Activated naive CD8-positive, alpha-beta T cell treated with anti-CD3 and anti-CD28 coated beads, Interleukin-2, amount 10 ng/mL, durations not matched to agents 7 days and 5 days (primary cell): ENCODE data around the gene CBY1. TPM values are rescaled to one million over a fixed set of nuclear protein-coding genes. Genes with fewer than 3 reads are reported as not detected.
"Not testable (repeated sequence)": the region's sequence is repeated elsewhere in the genome, so short reads cannot be mapped to it uniquely, and the experiment has no call there.

ENCODE experiments used
- ATAC-seq: fragments of 150-1000 bp; cut with Tn5 transposase; one replicate; pipeline ENCODE4 v1.10.0; 2021; ENCODE audit warnings: low read depth, moderate library complexity
- POLR2A ChIA-PET: fragments of 350-600 bp; sonication (Branson Sonifier 250); formaldehyde crosslinking; loops from one replicate; lab custom pipeline; 2021; ENCODE audit warnings: antibody characterized with exemption; lab: Charles Lee
- DNase-seq: peaks from one replicate; pipeline ENCODE4 v3.0.0; 2021
- H3K27ac Mint-ChIP-seq: one replicate; pipeline ENCODE4 v1.8.0; 2022; ENCODE audit warnings: mild to moderate bottlenecking, mixed read lengths
- H3K27me3 Mint-ChIP-seq: one replicate; pipeline ENCODE4 v1.8.0; 2022; ENCODE audit warnings: mild to moderate bottlenecking, moderate library complexity, mixed read lengths
- H3K36me3 Mint-ChIP-seq: one replicate; pipeline ENCODE4 v1.8.0; 2021; ENCODE audit warnings: mild to moderate bottlenecking, mixed read lengths
- H3K4me1 Mint-ChIP-seq: one replicate; pipeline ENCODE4 v1.8.0; 2021; ENCODE audit warnings: mixed read lengths
- H3K4me3 Mint-ChIP-seq: one replicate; pipeline ENCODE4 v1.8.0; 2022; ENCODE audit warnings: mild to moderate bottlenecking, moderate library complexity, mixed read lengths
- H3K9me3 Mint-ChIP-seq: one replicate; pipeline ENCODE4 v1.8.0; 2021; ENCODE audit warnings: mixed read lengths
- total RNA-seq, 2 experiments: library from RNA; stranded (reverse); gene quantifications; one replicate each; pipeline ENCODE4 v1.2.3, GENCODE V29; 2021

Gene CBY1
- total RNA-seq, 2 experiments from 2014 or later: 20.1 to 22.4 TPM

GRCh38 chr22:38628444-38628843 lies 28.0 kb upstream of the CBY1 start:
- peaks cover 13% of the 10 kb centered on the region for H3K4me1 Mint-ChIP-seq
- no peaks in the 10 kb centered on the region for H3K9me3 Mint-ChIP-seq
- H3K27me3 Mint-ChIP-seq: no peaks in the 10 kb centered on the region
- H3K36me3 Mint-ChIP-seq: no peaks in the 10 kb centered on the region
- DNase-seq: no peak
- no peak overlapping the region for H3K4me3 Mint-ChIP-seq
- ATAC-seq: no peak
- no peak overlapping the region for H3K27ac Mint-ChIP-seq
- POLR2A ChIA-PET: no interaction called here

GRCh38 chr22:38629108-38629507 lies 27.3 kb upstream of the CBY1 start:
- POLR2A ChIA-PET: interaction anchor here (1.0 kb wide), 1 partner anchor 52 kb away, joined by 3 read pairs; the partner anchor contains the start of gene TOMM22
- H3K27me3 Mint-ChIP-seq: no peaks in the 10 kb centered on the region
- H3K4me3 Mint-ChIP-seq: no peak overlapping the region
- H3K36me3 Mint-ChIP-seq: no peaks in the 10 kb centered on the region
- no peak overlapping the region for H3K27ac Mint-ChIP-seq
- H3K4me1 Mint-ChIP-seq: peaks cover 13% of the 10 kb centered on the region
- ATAC-seq (no peak), DNase-seq (no peak)
- no peaks in the 10 kb centered on the region for H3K9me3 Mint-ChIP-seq

GRCh38 chr22:38631724-38632123 lies 24.7 kb upstream of the CBY1 start:
- DNase-seq (peak; percentile 41), ATAC-seq (peak; percentile 97)
- Mint-ChIP-seq H3K27me3 (no peaks in the 10 kb centered on the region), H3K9me3 (no peaks in the 10 kb centered on the region), H3K27ac (peak overlapping the region; percentile 65), H3K4me3 (peak overlapping the region; percentile 73), H3K36me3 (no peaks in the 10 kb centered on the region), H3K4me1 (peaks cover 13% of the 10 kb centered on the region)
- POLR2A ChIA-PET: no interaction called here

GRCh38 chr22:38632528-38632927 lies 23.9 kb upstream of the CBY1 start:
- H3K9me3 Mint-ChIP-seq: no peaks in the 10 kb centered on the region

GRCh38 chr22:38638216-38638615 lies 18.2 kb upstream of the CBY1 start:
- Mint-ChIP-seq H3K27ac (no peak overlapping the region), H3K36me3 (no peaks in the 10 kb centered on the region), H3K9me3 (no peaks in the 10 kb centered on the region), H3K27me3 (peaks cover 3% of the 10 kb centered on the region), H3K4me3 (no peak overlapping the region), H3K4me1 (peaks cover 3% of the 10 kb centered on the region)
- POLR2A ChIA-PET: no interaction called here
- DNase-seq (no peak), ATAC-seq (peak; percentile 47)

More at GRCh38 chr22:38632528-38632927, 23.9 kb upstream of the CBY1 start:
- no peak for ATAC-seq
- Mint-ChIP-seq H3K4me3 (peak overlapping the region; percentile 73), H3K27me3 (no peaks in the 10 kb centered on the region), H3K4me1 (peaks cover 13% of the 10 kb centered on the region), H3K27ac (no peak overlapping the region), H3K36me3 (no peaks in the 10 kb centered on the region)
- no peak for DNase-seq
- POLR2A ChIA-PET: no interaction called here

- no peak overlapping the region for H3K4me3 Mint-ChIP-seq
- no peak overlapping the region for H3K27ac Mint-ChIP-seq
- no peaks in the 10 kb centered on the region for H3K9me3 Mint-ChIP-seq
- no peaks in the 10 kb centered on the region for H3K36me3 Mint-ChIP-seq
- H3K27me3 Mint-ChIP-seq: peaks cover 5% of the 10 kb centered on the region
- peaks cover 3% of the 10 kb centered on the region for H3K4me1 Mint-ChIP-seq
- ATAC-seq (no peak), DNase-seq (no peak)
- POLR2A ChIA-PET: no interaction called here
Measured at GRCh38 chr22:38638728-38639127, 17.7 kb upstream of the CBY1 start.

GRCh38 chr22:38641476-38642040 lies 14.9 kb upstream of the CBY1 start:
- Mint-ChIP-seq H3K36me3 (no peaks in the 10 kb centered on the region), H3K9me3 (no peaks in the 10 kb centered on the region), H3K27ac (no peak overlapping the region), H3K4me3 (no peak overlapping the region), H3K27me3 (peaks cover 5% of the 10 kb centered on the region), H3K4me1 (peaks cover 3% of the 10 kb centered on the region)
- no peak for ATAC-seq
- POLR2A ChIA-PET: interaction anchor here (0.6 kb wide), 1 partner anchor 221 kb away, joined by 3 read pairs; no protein-coding TSS in a partner anchor
- no peak for DNase-seq

- DNase-seq, H3K9me3 Mint-ChIP-seq, POLR2A ChIA-PET, H3K36me3 Mint-ChIP-seq, H3K27ac Mint-ChIP-seq, H3K4me1 Mint-ChIP-seq, H3K4me3 Mint-ChIP-seq, H3K27me3 Mint-ChIP-seq: not testable (repeated sequence)
- ATAC-seq: peak; percentile 50
Measured at GRCh38 chr22:38644245-38644644, 12.2 kb upstream of the CBY1 start.

GRCh38 chr22:38645430-38645829 lies 11.0 kb upstream of the CBY1 start:
- no peak overlapping the region for H3K4me3 Mint-ChIP-seq
- no peaks in the 10 kb centered on the region for H3K9me3 Mint-ChIP-seq
- no peak for DNase-seq
- no peaks in the 10 kb centered on the region for H3K4me1 Mint-ChIP-seq
- POLR2A ChIA-PET: no interaction called here
- no peak overlapping the region for H3K27ac Mint-ChIP-seq
- H3K27me3 Mint-ChIP-seq: peaks cover 5% of the 10 kb centered on the region
- H3K36me3 Mint-ChIP-seq: no peaks in the 10 kb centered on the region
- ATAC-seq: no peak

- Mint-ChIP-seq H3K4me1 (peaks cover 3% of the 10 kb centered on the region), H3K27me3 (no peaks in the 10 kb centered on the region), H3K4me3 (no peak overlapping the region), H3K9me3 (no peaks in the 10 kb centered on the region), H3K27ac (no peak overlapping the region), H3K36me3 (no peaks in the 10 kb centered on the region)
- POLR2A ChIA-PET: no interaction called here
- ATAC-seq: no peak
- no peak for DNase-seq
Measured at GRCh38 chr22:38649841-38650522, 6.5 kb upstream of the CBY1 start.

GRCh38 chr22:38652859-38653258 lies 3.6 kb upstream of the CBY1 start:
- H3K9me3 Mint-ChIP-seq: no peaks in the 10 kb centered on the region
- ATAC-seq: no peak
- no peak for DNase-seq
- no peaks in the 10 kb centered on the region for H3K36me3 Mint-ChIP-seq
- POLR2A ChIA-PET: interaction anchor here (0.7 kb wide), 2 partner anchors 655 to 993 kb away, joined by 3 to 5 read pairs; no protein-coding TSS in a partner anchor
- peaks cover 7% of the 10 kb centered on the region for H3K4me1 Mint-ChIP-seq
- no peaks in the 10 kb centered on the region for H3K27me3 Mint-ChIP-seq
- no peak overlapping the region for H3K4me3 Mint-ChIP-seq
- no peak overlapping the region for H3K27ac Mint-ChIP-seq

- H3K27ac Mint-ChIP-seq: no peak overlapping the region
- peaks cover 9% of the 10 kb centered on the region for H3K4me1 Mint-ChIP-seq
- H3K27me3 Mint-ChIP-seq: no peaks in the 10 kb centered on the region
- no peaks in the 10 kb centered on the region for H3K36me3 Mint-ChIP-seq
- no peaks in the 10 kb centered on the region for H3K9me3 Mint-ChIP-seq
- no peak overlapping the region for H3K4me3 Mint-ChIP-seq
- DNase-seq (no peak), ATAC-seq (no peak)
- POLR2A ChIA-PET: no interaction called here
Measured at GRCh38 chr22:38653741-38654140, 2.7 kb upstream of the CBY1 start.

- DNase-seq (no peak), ATAC-seq (no peak)
- POLR2A ChIA-PET: interaction anchor here (0.7 kb wide), 1 partner anchor 37 kb away, joined by 4 read pairs; no protein-coding TSS in a partner anchor
- Mint-ChIP-seq H3K36me3 (peaks cover 1% of the 10 kb centered on the region), H3K27ac (peak overlapping the region; percentile 93), H3K4me3 (peak overlapping the region; percentile 92), H3K9me3 (no peaks in the 10 kb centered on the region), H3K4me1 (peaks cover 9% of the 10 kb centered on the region), H3K27me3 (no peaks in the 10 kb centered on the region)
Measured at GRCh38 chr22:38655519-38656255, 751 bp upstream of the CBY1 start.
